Caco-2 (cell line): ENCODE measurements around the gene C16orf95. TPM values are rescaled to one million over a fixed set of nuclear protein-coding genes. Genes with fewer than 3 reads are reported as not detected.

Experiments used
- BruUV-seq: library from RNA; stranded (reverse); fragments of 400-500 nt; replicated peaks from 2 replicates; lab custom pipeline; 2021; lab: Mats Ljungman, UMichigan
- CTCF ChIA-PET: fragments of 300-600 bp; sonication (Branson Sonifier 250); formaldehyde crosslinking; loops from one replicate; lab custom pipeline; 2022; ENCODE audit warnings: antibody characterized with exemption; lab: Charles Lee
- POLR2A ChIA-PET: fragments of 300-600 bp; sonication (Branson Sonifier 250); formaldehyde crosslinking; loops from one replicate; lab custom pipeline; 2022; ENCODE audit warnings: antibody characterized with exemption; lab: Charles Lee
- DNase-seq, 2 experiments: peaks; one replicate each; pipeline versions ENCODE4 v3.0.0 to v3.0.0-alpha.2; 2020 to 2022
- H3K27me3 ChIP-seq: replicated peaks from 2 replicates; pipeline ENCODE4 v1.6.0; 2011; ENCODE audit warnings: low read length; ENCODE audit not compliant: control insufficient read depth, insufficient read depth
- H3K36me3 ChIP-seq: 2 replicates; pipeline ENCODE4 v1.5.1; 2011; ENCODE audit warnings: low read length; ENCODE audit not compliant: control insufficient read depth, insufficient read depth
- H3K4me1 ChIP-seq: fragments of 250-450 bp; sonication (Bioruptor Pico); 2 replicates; pipeline ENCODE4 v1.5.1; 2020; ENCODE audit warnings: mild to moderate bottlenecking
- H3K4me3 ChIP-seq: 2 replicates; pipeline ENCODE4 v1.5.1; 2011; ENCODE audit warnings: low read depth, mild to moderate bottlenecking, control low read depth, low read length
- H3K9me3 ChIP-seq: fragments of 250-450 bp; sonication (Bioruptor Pico); 2 replicates; pipeline ENCODE4 v1.5.1; 2020; ENCODE audit warnings: mild to moderate bottlenecking, moderate library complexity
- H3K27ac Mint-ChIP-seq: one replicate; pipeline ENCODE4 v1.8.0; 2022; ENCODE audit warnings: mixed read lengths; ENCODE audit not compliant: unreplicated experiment
- H3K27me3 Mint-ChIP-seq: one replicate; pipeline ENCODE4 v1.8.0; 2022; ENCODE audit warnings: mixed read lengths; ENCODE audit not compliant: insufficient read depth, unreplicated experiment
- H3K36me3 Mint-ChIP-seq: one replicate; pipeline ENCODE4 v1.8.0; 2022; ENCODE audit warnings: mild to moderate bottlenecking, mixed read lengths; ENCODE audit not compliant: insufficient read depth, unreplicated experiment
- H3K4me1 Mint-ChIP-seq: one replicate; pipeline ENCODE4 v1.8.0; 2022; ENCODE audit warnings: low read depth, mixed read lengths; ENCODE audit not compliant: unreplicated experiment
- H3K4me3 Mint-ChIP-seq: one replicate; pipeline ENCODE4 v1.8.0; 2022; ENCODE audit warnings: mild to moderate bottlenecking, moderate library complexity, mixed read lengths; ENCODE audit not compliant: unreplicated experiment
- H3K9me3 Mint-ChIP-seq: one replicate; pipeline ENCODE4 v1.8.0; 2022; ENCODE audit warnings: mixed read lengths; ENCODE audit not compliant: unreplicated experiment
- CTCF ChIP-seq, 2 experiments: fragments of 200-600 bp in 1 of 2; IDR thresholded peaks; 1 replicate in 1 of 2; 2 replicates in 1 of 2; pipeline versions ENCODE4 v1.5.1 to v1.8.0; 2011 to 2022; ENCODE audit warnings: antibody characterized with exemption in 1 of 2, control low read depth in 1 of 2, inconsistent platforms in 1 of 2, low read depth in 1 of 2, low read length in 1 of 2, mild to moderate bottlenecking in 1 of 2, moderate library complexity in 1 of 2; ENCODE audit not compliant: insufficient read depth in 1 of 2, severe bottlenecking in 1 of 2, unreplicated experiment in 1 of 2
- intact Hi-C: fragments of 100-400 bp; cut with micrococcal nuclease; formaldehyde crosslinking; loops from one replicate; pipeline ENCODE4 v1.10.0; 2022; ENCODE audit not compliant: unreplicated experiment
- total RNA-seq: library from RNA; stranded (reverse); gene quantifications from 2 replicates; pipeline ENCODE4 v1.2.3, GENCODE V29; 2022

Gene C16orf95
- total RNA-seq, 1 experiment from 2014 or later = 4.4 TPM

DNA sequence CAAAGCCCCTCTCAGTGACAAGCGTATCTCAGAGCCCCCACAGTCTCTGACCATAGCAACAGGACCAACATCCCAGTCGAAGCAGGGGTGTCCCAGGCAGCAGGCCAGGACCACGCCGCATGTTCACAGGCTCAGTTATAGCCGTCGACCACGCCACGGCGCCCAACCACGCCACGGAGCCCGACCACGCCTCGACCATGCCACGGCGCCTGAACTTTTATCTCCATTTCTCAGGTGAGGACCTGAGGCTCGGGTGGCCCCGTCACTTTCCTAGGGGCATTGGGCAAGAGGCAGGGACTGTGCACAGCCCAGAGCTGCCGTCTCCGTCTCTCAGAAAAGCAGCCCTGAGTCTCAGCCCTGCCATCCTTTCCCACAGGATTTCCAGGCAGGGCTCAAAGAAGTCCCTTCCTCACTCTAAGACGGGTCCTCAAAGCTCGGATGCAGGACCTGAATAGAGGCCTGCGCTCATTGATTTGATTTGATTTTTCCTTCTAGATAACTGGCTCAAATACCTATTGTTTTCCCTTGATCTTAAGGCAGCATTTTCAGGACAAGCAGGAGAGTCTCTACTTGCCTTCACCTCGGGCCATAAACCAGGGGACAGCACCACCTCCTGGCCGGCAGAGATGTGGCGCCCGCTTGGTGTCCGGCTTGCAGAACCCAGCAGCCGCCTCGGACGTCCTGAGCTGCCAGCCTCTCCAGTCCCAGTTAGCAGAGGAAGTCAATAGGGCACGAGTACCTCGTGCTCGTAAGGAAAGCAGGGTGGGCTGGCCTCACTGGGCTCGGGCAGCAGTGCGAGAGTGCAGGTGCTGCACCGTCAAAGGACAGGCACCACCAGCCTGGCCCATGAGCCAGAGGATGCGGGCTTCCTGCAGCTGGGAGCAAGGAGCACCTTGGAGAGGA, 38.8 kb downstream of the C16orf95 start:
- no peak overlapping the region for H3K4me3 ChIP-seq
- intact Hi-C loops = loop anchor here (1.0 to 10.0 kb wide), 3 partner anchors 75 to 714 kb away; no protein-coding TSS in a partner anchor
- H3K27me3 ChIP-seq = no peaks in the 10 kb centered on the region; the same call in 1 of the 2 replicates
- no peak overlapping the region for H3K27ac Mint-ChIP-seq
- 0 out of 2 replicates have a peak, but pooled peaks cover 4% of the 10 kb centered on the region for H3K4me1 ChIP-seq
- ChIA-PET POLR2A (no interaction called here), CTCF (interaction anchor here (0.5 to 1.2 kb wide), 13 partner anchors 11 to 1229 kb away, joined by 3 to 9 read pairs (median 3); no protein-coding TSS in a partner anchor)
- no peaks in the 10 kb centered on the region for H3K4me1 Mint-ChIP-seq
- no TSS peak for BruUV-seq
- no peak overlapping the region for H3K4me3 Mint-ChIP-seq
- no peaks in the 10 kb centered on the region for H3K9me3 ChIP-seq
- no peaks in the 10 kb centered on the region for H3K36me3 ChIP-seq
- H3K27me3 Mint-ChIP-seq = peaks cover 25% of the 10 kb centered on the region
- no peaks in the 10 kb centered on the region for H3K9me3 Mint-ChIP-seq
- peak; percentile 95 to 98 for TF ChIP-seq CTCF (IDR thresholded peaks at IDR 0.05; ENCODE audit: insufficient read depth in 1 of 2, low read depth in 1 of 2, low read length in 1 of 2, severe bottlenecking in 1 of 2, unreplicated experiment in 1 of 2)
- peak; percentile 79 to 86 for DNase-seq
- H3K36me3 Mint-ChIP-seq = no peaks in the 10 kb centered on the region

DNA sequence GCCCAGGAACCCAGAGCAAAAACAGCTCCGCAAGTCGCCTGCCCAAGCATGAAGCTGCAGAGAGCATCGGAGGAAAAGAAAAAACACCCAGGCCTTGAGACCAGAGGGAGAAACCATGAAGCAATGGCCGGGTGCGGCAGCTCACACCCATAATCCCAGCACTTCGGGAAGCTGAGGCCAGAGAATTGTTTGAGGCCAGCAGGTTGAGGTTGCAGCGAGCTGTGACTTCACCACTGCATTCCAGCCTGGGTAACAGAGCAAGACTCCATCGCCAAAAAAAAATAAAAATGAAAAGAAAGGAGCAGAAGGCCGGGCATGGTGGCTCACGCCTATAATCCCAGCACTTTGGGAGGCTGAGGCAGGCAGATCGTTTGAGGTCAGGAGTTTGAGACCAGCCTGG, 40.3 kb downstream of the C16orf95 start:
- intact Hi-C loops = loop anchor here (10.0 kb wide), 1 partner anchor 212 kb away; no protein-coding TSS in a partner anchor

More for the DNA sequence above, 40.3 kb downstream of the C16orf95 start:
- Mint-ChIP-seq H3K36me3 (no peaks in the 10 kb centered on the region), H3K27ac (no peak overlapping the region), H3K9me3 (no peaks in the 10 kb centered on the region), H3K4me3 (no peak overlapping the region), H3K4me1 (no peaks in the 10 kb centered on the region), H3K27me3 (peaks cover 23% of the 10 kb centered on the region)
- no peak for DNase-seq
- no TSS peak for BruUV-seq
- ChIA-PET POLR2A (no interaction called here), CTCF (interaction anchor here (1.0 to 1.5 kb wide), 2 partner anchors 74 to 712 kb away, joined by 4 to 6 read pairs; no protein-coding TSS in a partner anchor)
- Histone ChIP-seq H3K27me3 (no peaks in the 10 kb centered on the region; the same call in 1 of the 2 replicates), H3K9me3 (no peaks in the 10 kb centered on the region), H3K4me3 (no peak overlapping the region), H3K4me1 (0 out of 2 replicates have a peak, but pooled peaks cover 4% of the 10 kb centered on the region), H3K36me3 (no peaks in the 10 kb centered on the region)
- TF ChIP-seq CTCF (IDR thresholded peaks at IDR 0.05; ENCODE audit: insufficient read depth in 1 of 2, low read depth in 1 of 2, low read length in 1 of 2, severe bottlenecking in 1 of 2, unreplicated experiment in 1 of 2) = no peak
